ENCODE data around the gene THSD7B.
"Not testable (repeated sequence)": the region's sequence is repeated elsewhere in the genome, so short reads cannot be mapped to it uniquely, and the experiment has no call there.

The THSD7B gene

GRCh38 chr2:136962105-136962725, 196.9 kb downstream of the THSD7B start:
- no peak for DNase-seq

- DNase-seq: no peak
These were observed 201.1 kb downstream of the THSD7B start for GRCh38 chr2:136966485-136966884.

GRCh38 chr2:136980303-136980702, 215.0 kb downstream of the THSD7B start:
- DNase-seq: no peak

- not testable (repeated sequence) for DNase-seq
These were observed 216.3 kb downstream of the THSD7B start for GRCh38 chr2:136981689-136982088.

- no peak for DNase-seq
These were observed 219.7 kb downstream of the THSD7B start for GRCh38 chr2:136985044-136985443.

GRCh38 chr2:136986605-136987221, 221.4 kb downstream of the THSD7B start:
- DNase-seq: no peak

- no peak for DNase-seq
These were observed 225.0 kb downstream of the THSD7B start for GRCh38 chr2:136990316-136990715.

GRCh38 chr2:136994793-136995192, 229.4 kb downstream of the THSD7B start:
- DNase-seq: no peak

- no peak for DNase-seq
These were observed 232.2 kb downstream of the THSD7B start for GRCh38 chr2:136997557-136997956.

- DNase-seq: no peak
These were observed 235.5 kb downstream of the THSD7B start for GRCh38 chr2:137000811-137001210.

- DNase-seq: no peak
These were observed 237.6 kb downstream of the THSD7B start for GRCh38 chr2:137002896-137003295.

- no peak for DNase-seq
These were observed 239.9 kb downstream of the THSD7B start for GRCh38 chr2:137005210-137005609.

- DNase-seq: no peak
These were observed 242.6 kb downstream of the THSD7B start for GRCh38 chr2:137007938-137008337.

GRCh38 chr2:137009953-137010352, 244.6 kb downstream of the THSD7B start:
- DNase-seq: no peak

- no peak for DNase-seq
These were observed 255.3 kb downstream of the THSD7B start for GRCh38 chr2:137020452-137021196.

- DNase-seq: no peak
These were observed 256.4 kb downstream of the THSD7B start for GRCh38 chr2:137021763-137022162.

- DNase-seq: no peak
These were observed 257.9 kb downstream of the THSD7B start for GRCh38 chr2:137023205-137023604.

- no peak for DNase-seq
These were observed 266.4 kb downstream of the THSD7B start for GRCh38 chr2:137031731-137032130.

GRCh38 chr2:137036619-137037018, 271.3 kb downstream of the THSD7B start:
- DNase-seq: no peak

GRCh38 chr2:137039482-137040152, 274.3 kb downstream of the THSD7B start:
- no peak for DNase-seq

- DNase-seq: no peak
These were observed 282.0 kb downstream of the THSD7B start for GRCh38 chr2:137047369-137047768.

GRCh38 chr2:137048455-137048854, 283.1 kb downstream of the THSD7B start:
- no peak for DNase-seq

- DNase-seq: no peak
These were observed 284.2 kb downstream of the THSD7B start for GRCh38 chr2:137049518-137049917.

GRCh38 chr2:137050949-137051348, 285.6 kb downstream of the THSD7B start:
- DNase-seq: no peak

Measured in stimulated activated naive CD4-positive, alpha-beta T cell (primary cell).